SK-N-MC (cell line): ENCODE results near the gene TSPEAR.

Experiments
- EZH2 ChIP-seq: fragments of 200-600 bp; sonication (generic); IDR thresholded peaks from one replicate; pipeline ENCODE4 v1.6.1; 2017; ENCODE audit warnings: antibody characterized with exemption
- FOXP2 ChIP-seq: optimal IDR thresholded peaks from 2 replicates; pipeline ENCODE3; 2011; ENCODE audit warnings: mild to moderate bottlenecking, moderate library complexity; ENCODE audit not compliant: insufficient read depth; ENCODE audit errors: extremely low read length, control extremely low read depth
- POLR2AphosphoS5 ChIP-seq: IDR thresholded peaks from 2 replicates; pipeline ENCODE4 v1.6.1; 2012; ENCODE audit warnings: mild to moderate bottlenecking, low read depth, low read length, borderline replicate concordance

DNA sequence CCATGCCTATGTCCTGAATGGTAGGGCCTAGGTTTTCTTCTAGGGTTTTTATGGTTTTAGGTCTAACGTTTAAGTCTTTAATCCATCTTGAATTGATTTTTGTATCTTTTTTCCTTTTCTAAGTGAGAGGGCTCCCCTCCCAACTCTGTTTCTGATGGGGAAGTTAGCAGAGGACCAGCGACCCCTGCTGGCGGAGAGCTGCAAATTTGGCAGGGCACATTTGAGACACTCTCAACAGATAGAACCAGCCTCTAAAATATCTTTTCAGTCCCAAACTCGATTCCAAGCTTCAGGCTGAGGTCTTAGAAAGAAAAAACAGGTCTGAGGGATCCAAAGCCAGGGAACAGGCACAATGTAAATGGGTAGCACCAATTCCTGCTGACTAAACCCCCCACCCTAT lies 223.5 kb downstream of the TSPEAR start:
- TF ChIP-seq EZH2 (no peak), POLR2AphosphoS5 (no peak), FOXP2 (no peak)
